Measurements from ENCODE around the gene STARD9.
A peak's percentile ranks its signal among the peaks of the same experiment; 100 is the strongest.

STARD9 gene

DNA sequence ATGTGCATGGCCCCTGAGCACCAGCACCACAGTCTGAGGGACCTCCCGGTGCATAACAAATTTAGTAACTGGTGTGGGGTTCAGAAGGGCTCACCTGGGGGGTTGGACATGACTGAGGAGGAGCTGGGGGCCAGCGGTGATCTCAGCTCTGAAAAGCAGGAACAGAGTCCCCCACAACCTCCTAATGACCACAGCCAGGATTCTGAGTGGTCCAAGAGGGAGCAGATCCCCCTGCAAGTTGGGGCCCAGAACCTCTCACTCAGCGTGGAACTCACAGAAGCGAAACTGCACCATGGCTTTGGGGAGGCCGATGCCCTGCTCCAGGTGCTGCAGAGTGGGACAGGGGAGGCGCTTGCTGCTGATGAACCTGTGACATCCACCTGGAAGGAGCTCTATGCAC, 118.5 kb downstream of the STARD9 start:
- no peak for DNase-seq (ENCODE audit: low spot score)

DNA sequence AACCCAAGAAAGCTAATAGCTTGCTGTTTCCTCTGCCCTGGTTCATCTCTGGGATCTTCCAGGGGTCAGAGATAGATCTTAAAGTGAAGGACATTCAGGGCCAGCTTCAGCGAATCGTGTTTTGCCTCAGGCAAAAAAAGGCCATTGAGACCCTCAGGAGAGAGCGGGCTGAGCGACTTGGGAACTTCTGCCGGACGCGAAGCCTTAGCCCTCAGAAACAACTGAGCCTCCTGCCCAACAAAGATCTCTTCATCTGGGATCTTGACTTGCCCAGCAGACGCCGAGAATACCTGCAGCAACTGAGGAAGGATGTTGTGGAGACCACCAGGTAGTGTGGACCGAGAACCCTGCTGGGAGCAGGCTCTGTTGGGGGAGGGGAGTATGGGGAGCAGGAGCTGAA, 119.0 kb downstream of the STARD9 start:
- DNase-seq (ENCODE audit: low spot score): no peak

DNA sequence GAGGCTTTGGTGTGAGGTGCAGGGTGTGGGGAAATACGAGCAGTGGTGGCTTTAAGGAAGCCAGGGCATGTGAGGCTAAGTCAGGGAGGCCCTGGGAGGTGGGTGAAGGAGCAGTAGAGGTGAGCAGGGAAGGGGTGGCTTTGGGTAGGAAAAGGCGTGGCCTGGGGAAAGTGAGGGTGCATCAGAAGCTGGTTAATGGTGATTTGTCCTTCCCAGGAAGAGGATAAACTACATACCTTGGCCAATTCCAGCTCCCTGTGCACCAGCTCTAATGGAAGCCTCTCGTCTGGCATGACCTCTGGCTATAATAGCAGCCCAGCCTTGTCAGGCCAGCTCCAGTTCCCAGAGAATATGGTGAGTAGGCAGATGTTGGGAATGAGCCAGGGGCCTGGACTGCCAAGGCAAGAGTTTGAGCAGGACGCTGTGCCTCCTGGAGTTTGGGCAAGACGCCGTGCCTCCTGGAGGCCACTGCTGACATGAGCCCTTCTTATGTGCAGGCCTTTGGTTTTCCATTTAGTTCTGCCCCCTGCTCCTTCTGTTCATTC, 120.2 kb downstream of the STARD9 start:
- no peak for DNase-seq (ENCODE audit: low spot score)

DNA sequence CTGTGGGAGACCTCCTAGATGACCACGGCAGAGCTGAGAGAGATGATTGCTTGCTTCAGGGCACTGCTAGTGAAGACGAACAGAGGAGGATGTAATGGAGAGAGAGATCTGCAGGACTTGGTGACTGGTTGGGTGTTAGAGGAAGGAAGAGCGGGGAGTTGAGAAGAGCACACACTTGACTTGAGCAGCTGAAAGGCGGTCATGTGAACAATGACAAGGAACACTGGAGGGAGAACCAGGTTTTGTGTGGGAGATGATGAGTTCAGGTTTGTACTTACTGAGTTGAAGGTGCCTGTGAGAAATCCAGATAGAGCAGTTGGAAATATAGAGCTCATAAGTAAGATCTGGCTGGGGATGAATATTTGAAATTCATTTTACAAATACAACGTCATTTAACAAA, 121.2 kb downstream of the STARD9 start:
- DNase-seq (ENCODE audit: low spot score): no peak

DNA sequence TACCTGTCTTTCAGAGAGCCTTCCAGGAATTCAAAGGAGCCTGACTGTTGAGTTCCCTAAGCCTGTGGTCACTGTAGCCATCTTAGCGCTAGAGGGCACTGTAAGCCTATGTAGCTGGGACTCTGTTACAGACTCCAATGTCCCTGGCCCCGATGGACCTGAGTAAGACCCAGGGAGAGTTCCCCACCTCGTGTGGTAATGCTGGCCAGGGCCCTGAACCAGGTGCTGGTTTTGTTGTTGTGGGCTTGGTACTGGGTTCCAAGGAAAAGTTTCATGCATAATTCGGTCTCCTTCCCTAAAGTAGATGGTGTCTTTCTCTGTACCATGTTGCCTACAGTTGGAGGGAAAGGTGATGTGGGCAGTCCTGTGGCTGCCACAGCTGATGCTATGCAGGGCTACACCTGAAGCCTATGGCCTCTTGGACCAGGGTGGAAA, 129.1 kb downstream of the STARD9 start:
- DNase-seq (ENCODE audit: low spot score): peak; percentile 68

DNA sequence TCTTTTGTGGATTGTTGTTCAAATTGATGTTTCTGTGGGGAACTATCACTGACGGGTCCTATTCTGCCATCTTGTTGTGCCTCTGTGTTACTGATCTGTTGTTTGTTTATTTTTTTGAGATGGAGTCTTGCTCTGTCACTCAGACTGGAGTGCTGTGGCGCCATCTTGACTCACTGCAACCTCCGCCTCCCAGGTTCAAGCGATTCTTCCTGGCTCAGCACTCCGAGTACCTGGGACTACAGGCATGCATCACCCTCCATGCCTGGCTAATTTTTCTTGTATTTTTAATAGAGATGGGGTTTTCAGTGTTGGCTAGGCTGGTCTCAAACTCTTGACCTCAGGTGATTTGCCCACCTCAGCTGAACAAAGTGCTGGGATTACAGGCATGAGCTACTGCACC, 129.9 kb downstream of the STARD9 start:
- DNase-seq (ENCODE audit: low spot score): no peak

DNA sequence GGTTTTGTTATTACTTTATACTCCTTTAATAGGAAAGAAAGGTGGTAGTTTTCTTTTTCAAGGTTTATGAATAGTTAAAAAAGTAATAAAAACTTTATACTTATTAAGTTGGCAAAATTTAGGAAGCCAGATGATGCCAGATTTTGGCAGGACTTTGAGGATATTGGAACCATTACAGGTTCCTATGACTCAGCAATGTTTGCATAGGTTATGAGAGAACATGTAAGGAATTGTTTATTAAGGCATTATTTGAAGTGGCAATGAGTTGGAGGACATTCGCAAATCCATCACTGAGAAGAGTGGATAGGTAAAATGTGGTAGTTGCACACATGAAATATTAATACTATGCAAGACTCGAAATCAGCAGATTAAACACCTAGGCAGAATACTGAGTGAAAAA, 131.7 kb downstream of the STARD9 start:
- DNase-seq (ENCODE audit: low spot score): no peak

DNA sequence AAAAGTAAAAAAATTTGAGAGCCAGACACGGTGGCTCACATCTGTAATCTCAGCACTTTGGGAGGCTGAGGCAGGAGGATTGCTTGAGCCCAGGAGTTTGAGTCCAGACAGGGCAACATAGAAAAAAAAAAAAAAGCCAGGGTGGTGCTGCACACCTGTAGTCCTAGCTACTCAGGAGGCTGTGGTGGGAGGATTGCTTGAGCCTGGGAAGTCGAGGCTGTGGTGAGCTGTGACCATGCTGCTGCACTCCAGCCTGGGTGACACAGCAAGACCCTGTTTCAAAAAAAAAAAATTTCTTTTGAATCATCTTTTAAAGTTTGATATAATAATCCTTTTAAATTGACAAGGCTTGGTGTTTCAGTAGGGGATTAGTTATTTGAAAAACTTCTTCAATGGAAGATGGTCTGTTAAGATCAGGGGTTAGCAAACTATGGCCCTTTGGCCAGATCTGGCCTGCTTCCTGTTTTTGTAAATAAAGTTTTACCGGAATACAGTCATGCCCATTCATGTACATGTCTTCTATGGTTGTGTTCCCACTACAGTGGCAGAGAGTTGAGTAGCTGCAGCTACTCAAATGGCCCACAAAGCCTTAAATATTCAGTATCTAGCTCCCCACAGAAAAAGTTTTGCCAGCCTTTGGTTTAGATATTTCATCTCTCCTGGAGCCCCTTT, 132.6 kb downstream of the STARD9 start:
- no peak for DNase-seq (ENCODE audit: low spot score)

DNA sequence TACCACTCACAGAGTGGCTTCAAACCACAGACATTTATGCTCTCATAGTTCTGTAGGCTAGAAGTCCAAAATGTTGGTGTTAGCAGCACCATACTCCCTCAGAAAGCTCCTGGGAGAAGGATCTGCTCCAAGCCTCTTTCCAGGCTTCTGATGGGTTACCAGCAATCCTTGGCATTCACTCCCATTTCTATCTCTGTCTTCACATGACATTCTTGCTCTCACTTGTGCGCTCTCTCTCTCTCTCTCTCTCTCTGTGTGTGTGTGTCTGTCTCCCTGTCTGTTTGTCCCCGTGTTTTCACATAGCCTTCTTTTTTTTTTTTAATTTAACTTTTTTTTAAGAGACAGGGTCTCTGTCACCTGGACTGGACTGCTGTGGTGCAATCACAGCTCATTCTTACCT, 135.3 kb downstream of the STARD9 start:
- DNase-seq (ENCODE audit: low spot score): no peak

DNA sequence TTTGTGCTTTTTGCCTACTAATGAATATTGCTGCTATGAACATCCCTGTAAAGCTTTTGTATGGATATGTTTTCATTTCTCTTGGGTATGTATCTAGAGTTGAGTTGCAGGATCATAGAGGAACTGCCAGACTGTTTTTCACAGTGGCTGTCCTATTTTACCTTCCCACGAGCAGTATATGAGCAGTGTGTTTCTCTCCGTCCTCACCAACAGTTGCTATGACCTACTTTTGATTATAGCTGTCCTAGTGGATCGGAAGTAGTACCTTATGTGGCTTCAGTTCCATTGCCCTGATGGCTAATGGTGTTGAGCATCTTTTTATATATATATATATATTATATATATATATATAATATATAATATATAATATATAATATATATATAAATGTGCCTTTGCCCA, 136.3 kb downstream of the STARD9 start:
- no peak for DNase-seq (ENCODE audit: low spot score)

DNA sequence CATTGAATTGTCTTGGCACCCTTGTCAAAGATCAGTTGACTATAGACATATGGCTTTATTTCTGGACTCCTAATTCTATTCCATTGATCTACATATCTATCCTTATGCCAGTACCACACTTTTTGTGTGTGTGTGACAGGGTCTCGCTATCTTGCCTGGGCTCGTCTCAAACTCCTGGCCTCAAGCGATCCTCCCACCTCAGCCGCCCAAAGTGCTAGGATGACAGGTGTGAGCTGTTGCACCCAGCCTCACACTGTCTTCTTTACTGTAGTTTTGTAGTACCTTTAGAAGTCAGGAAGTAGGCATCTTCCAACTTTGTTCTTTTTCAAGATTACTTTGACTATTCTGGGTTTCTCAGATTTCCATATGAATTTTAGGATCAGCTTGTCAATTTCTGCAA, 137.2 kb downstream of the STARD9 start:
- no peak for DNase-seq (ENCODE audit: low spot score)

DNA sequence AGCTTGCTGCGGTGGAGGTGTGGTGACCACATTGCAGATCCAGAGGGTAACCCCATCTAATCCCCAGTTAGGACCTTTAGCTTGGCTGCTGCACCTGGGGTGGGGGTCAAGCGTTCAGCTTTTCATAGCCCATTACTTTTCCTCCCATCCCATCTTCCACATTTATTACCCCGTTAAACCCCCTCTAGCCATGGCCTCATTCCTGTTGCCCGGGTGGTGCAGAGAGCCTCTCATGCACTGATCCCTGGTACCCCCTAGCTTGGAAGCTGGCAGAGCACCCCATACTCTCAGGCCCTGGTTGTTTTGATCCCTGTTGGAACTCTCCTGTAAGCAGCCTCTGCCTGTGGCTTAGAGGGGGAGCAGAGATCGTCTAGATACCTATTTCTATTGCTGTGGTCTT, 140.7 kb downstream of the STARD9 start:
- no peak for DNase-seq (ENCODE audit: low spot score)

DNA sequence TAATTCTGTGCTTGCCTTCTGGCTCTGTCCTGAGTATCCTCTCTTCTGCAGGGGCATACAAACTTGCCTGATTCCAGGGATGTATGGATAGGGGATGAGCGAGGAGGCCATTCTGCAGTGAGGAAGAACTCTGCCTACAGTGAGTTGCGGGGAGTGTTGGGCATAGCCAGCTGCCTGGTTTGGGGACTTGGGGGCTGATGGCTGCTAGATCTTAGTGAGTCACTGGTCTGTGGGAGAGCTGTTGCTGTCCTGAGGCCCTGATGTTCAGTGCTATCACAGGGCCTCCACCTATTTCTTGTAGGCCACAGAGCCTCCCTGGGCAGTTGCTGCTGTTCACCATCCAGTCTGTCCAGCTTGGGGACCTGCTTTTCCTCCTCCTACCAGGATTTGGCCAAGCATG, 141.2 kb downstream of the STARD9 start:
- DNase-seq (ENCODE audit: low spot score): no peak

DNA sequence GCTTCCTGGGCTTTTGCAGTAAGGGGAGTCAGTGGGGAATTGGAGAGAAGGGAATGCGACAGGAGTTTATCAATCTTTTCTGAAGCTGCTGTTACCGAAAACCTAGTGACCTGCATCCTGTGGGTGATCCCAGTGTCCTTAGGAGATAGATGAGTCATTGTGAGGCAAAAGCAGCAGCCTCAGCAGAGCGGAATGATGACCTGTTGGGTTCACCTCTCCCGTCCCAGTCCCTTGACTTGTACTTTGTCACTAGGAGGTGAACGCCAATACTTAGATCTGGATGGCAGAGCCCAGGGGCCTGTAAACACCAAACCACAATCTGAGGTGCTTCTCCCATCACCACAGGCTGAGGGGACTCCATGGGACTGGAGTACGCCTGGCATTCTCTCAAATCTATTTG, 143.6 kb downstream of the STARD9 start:
- DNase-seq (ENCODE audit: low spot score): no peak

DNA sequence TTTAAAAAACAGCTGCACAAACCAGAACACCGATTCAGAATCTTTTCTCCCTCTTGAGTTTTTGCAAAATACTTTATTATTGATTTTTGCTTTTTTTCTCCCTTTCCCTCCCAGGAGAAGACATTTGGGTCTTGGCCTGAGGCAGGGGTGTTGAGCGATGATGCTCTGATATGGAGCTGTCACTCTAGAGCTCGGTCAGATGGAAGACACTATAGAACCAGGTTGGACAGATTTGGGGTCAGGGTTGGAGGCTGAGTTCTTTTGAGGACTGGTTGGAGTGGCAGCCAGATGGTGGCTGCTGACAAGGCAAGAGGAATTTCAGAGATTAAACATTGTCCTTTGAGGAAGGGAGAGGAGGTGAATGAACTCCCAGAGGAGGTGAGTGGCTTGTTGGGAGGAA, 144.7 kb downstream of the STARD9 start:
- no peak for DNase-seq (ENCODE audit: low spot score)

DNA sequence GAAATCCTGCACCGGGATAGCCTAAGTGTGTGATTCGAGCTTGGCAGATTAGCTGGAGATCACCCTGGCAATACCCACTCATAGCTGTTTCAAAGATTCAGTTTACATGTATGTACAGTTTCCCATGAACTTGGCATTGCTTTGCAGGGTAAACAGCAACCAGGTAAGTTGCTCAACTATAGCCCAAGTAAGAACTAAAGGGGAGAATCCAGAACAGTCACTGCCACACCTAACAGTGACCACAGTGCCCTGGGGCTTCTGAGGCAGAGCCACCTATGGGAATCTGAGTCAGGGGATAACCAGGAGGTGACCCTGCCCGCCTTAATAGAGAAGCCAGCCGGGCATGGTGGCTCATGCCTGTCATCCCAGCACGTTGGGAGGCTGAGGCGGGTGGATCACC, 145.6 kb downstream of the STARD9 start:
- no peak for DNase-seq (ENCODE audit: low spot score)

DNA sequence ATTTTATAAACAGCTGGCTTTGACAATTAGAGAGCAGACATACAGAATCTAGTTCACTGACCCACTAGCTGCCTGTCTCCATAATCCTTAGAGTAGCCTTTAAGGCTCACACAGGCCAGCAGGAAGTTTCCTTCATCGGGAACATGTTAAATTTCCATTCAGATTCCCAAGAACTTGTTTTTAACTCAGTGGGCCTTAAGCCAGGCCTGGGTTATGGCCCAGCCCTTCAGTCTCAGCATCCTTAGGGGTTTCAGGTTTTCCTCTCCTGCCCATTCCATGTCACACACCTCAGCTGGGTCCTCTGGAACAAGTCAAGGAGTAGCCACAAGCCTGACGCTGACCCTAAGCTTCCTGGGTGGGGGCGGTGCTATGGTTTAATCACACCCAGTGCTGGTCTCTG, 146.5 kb downstream of the STARD9 start:
- DNase-seq (ENCODE audit: low spot score): no peak

DNA sequence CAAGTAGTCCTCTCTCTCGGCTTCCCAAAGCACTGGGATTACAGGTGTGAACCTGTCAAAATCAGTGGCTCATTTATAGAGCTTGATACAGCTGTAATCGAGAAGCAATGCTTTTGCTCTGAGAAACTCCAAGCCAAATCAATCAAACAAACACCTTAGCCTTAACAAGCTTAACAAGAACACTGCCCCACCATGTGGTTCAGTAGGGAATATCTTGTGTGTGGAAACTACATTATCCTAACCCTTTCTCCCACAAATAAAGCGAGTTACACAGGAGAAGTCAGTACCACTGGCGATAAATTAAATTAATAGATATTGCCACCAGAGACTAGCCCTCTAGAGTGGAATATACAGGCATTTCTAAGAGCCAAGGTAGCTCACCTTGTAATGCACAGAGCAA, 147.7 kb downstream of the STARD9 start:
- DNase-seq (ENCODE audit: low spot score): no peak

DNA sequence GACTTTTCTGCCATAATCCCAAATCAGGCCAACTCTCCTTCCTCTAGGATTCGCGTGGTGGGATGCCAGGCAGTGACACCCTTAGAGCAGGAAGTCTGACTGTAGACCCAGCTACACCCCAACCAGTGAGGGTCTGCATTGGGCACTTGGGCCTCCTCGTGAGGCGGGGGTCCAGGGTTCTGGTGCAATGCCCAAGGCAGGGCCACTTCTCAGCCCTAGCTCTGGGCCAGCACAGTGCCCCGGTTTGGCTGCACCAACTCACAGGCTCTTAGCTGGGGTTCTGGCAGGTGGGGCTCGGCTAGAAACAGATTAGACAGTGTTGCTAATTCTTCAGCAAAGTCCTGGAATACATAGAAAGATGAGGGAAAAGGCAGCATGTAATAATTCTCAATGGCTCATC, 148.9 kb downstream of the STARD9 start:
- no peak for DNase-seq (ENCODE audit: low spot score)

DNA sequence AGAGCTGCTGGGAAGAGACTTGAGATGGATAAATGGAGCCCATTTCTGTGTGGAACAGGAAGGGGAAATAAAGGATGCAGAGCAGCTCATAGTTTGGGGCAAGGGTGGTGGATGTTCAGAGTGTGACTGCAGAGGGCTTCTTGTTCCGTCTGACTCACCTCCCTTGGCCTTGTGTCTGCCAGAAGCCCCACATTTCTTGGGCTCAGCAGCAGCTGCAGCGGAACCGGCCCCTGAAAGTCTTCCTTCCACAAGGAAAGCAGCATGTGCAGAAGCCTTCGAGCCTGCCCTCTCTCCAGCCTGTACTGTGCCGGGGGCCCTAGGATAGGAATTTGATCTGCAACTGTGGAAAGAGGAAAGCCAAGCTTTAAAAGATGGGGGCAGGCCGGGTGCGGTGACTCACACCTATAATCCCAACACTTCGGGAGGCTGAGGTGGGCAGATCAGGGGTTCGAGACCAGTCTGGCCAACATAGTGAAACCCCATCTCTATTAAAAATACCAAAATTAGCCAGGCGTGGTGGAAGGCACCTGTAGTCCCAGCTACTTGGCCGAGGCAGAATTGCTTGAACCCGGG, 150.0 kb downstream of the STARD9 start:
- DNase-seq (ENCODE audit: low spot score): no peak

DNA sequence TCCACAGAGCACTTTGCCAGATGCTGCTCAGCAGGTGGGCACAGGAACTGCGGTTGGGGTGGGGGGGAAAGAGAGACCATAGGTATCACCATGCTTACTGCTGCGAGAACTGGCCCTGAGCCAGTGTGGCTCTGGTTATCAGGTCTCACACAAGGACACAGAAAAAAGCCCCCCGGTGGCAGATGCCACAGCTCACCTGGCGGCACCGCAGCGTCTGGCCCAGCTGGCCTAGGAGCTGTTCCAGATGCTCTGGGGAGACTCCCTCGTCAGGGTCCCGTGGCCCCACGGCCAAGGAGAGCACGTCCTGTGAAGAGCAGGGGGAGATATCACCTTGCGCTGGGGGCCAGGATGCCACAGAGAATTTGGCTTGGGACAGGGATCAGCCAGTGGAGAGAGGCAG, 150.7 kb downstream of the STARD9 start:
- no peak for DNase-seq (ENCODE audit: low spot score)

DNA sequence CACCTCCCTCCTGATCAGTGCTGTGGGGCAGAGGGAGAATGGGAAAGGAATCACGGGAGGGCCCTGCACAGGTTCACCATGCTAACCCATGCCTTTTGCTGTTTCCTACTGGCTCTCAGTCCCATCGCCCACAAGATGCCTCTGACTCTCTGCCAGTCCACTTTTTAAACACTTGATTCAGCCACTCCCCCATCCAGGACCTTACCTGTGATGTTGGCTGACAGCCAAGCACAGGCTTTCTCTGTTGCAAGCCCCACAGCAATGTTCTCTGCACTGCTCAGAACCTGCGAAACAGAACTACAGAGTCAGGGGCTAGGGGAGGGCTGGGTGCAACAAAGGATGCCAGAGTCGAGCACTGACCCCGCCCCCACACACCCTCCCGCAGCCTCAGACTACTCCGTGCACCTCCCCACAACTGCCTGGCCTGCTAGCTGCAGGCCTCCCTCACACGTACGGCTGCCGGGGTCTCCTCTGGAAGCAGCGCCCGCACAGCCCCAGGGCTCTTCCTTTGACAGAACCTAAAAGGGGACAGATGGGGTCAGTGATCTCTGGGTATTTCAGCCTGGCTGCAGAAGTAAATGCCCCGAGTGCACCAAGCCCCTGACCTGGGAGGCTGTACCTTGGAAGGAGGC, 152.5 kb downstream of the STARD9 start:
- no peak for DNase-seq (ENCODE audit: low spot score)

DNA sequence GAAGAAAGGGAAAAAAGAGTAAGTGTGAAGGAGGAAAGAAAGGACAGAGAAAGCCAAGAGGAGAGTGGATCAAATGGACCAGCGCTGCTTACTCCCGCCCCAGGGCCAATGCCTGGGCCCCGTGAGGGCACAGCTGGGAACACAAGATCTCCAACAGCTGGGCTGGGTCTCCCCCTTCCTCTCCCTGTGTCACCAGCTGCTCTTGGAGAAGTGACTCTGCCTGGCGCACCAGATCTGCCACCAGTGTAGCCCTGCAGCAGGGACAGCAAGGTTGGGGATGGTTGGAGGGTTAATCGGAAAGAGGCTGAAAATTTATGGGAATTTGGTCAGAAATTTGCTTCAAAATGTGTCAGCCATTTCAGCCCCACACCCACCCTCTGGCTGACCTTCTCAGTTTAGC, 153.2 kb downstream of the STARD9 start:
- no peak for DNase-seq (ENCODE audit: low spot score)
